B cell (primary cell): Measurements from ENCODE around the gene PDILT. TPM values are rescaled to one million over a fixed set of nuclear protein-coding genes. Genes with fewer than 3 reads are reported as not detected.
"Not testable (repeated sequence)": the region's sequence is repeated elsewhere in the genome, so short reads cannot be mapped to it uniquely, and the experiment has no call there.

Experiments used
- ATAC-seq: fragments of 200-7000 bp; cut with Tn5 transposase; one replicate; pipeline ENCODE4 v1.10.0; 2021; ENCODE audit warnings: low read depth, mild to moderate bottlenecking, moderate number of reproducible peaks, moderate library complexity
- CTCF ChIA-PET: fragments of 350-600 bp; sonication (Branson Sonifier 250); formaldehyde crosslinking; loops from one replicate; lab custom pipeline; 2021; ENCODE audit warnings: antibody characterized with exemption, inconsistent platforms; lab: Charles Lee
- POLR2A ChIA-PET: fragments of 350-600 bp; sonication (Branson Sonifier 250); formaldehyde crosslinking; loops from one replicate; lab custom pipeline; 2021; ENCODE audit warnings: antibody characterized with exemption; lab: Charles Lee
- DNase-seq: peaks from one replicate; pipeline ENCODE4 v3.0.0; 2013
- H2AFZ ChIP-seq: 2 replicates; pipeline ENCODE4 v1.6.1; 2012; ENCODE audit warnings: mild to moderate bottlenecking, low read depth, low read length; ENCODE audit not compliant: insufficient read depth, poor library complexity, severe bottlenecking
- H3K27ac ChIP-seq, 2 donors: 1 replicate in 1 of 2; 2 replicates in 1 of 2; pipeline ENCODE4 v1.5.1; 2012 to 2013; ENCODE audit warnings: low read length in 2 of 2, mild to moderate bottlenecking in 2 of 2, moderate library complexity in 1 of 2
- H3K27me3 ChIP-seq, 4 experiments: fragments of 200-600 bp in 1 of 4; sonication (generic) in 1 of 4; replicated peaks in 1 of 4; 1 replicate in 2 of 4; 2 replicates in 2 of 4; pipeline versions ENCODE4 v1.6.1 to v1.7.0; 2013 to 2016; ENCODE audit warnings: low read length in 3 of 4, mild to moderate bottlenecking in 2 of 4, mixed read lengths in 1 of 4, moderate library complexity in 1 of 4; ENCODE audit not compliant: insufficient read depth in 4 of 4, control insufficient read depth in 3 of 4; ENCODE audit errors: control extremely low read depth in 1 of 4
- H3K36me3 ChIP-seq, 2 experiments: replicated peaks in 1 of 2; 1 replicate in 1 of 2; 2 replicates in 1 of 2; pipeline versions ENCODE4 v1.6.1 to v1.7.1; 2013; ENCODE audit warnings: low read length in 1 of 2; ENCODE audit not compliant: insufficient read depth in 2 of 2, control insufficient read depth in 1 of 2; ENCODE audit errors: control extremely low read depth in 1 of 2, extremely low read depth in 1 of 2
- H3K4me1 ChIP-seq, 2 donors: fragments of 200-600 bp in 1 of 2; sonication (generic) in 1 of 2; 1 replicate in 1 of 2; 2 replicates in 1 of 2; pipeline versions ENCODE4 v1.5.1 to v1.6.1; 2013 to 2017; ENCODE audit warnings: low read length in 2 of 2; ENCODE audit not compliant: control insufficient read depth in 2 of 2, insufficient read depth in 2 of 2
- H3K4me2 ChIP-seq: replicated peaks from 2 replicates; pipeline ENCODE3; 2012; ENCODE audit warnings: mild to moderate bottlenecking, low read depth, low read length; ENCODE audit not compliant: poor library complexity, severe bottlenecking
- H3K4me3 ChIP-seq, 5 experiments: fragments of 200-600 bp in 1 of 5; sonication (generic) in 1 of 5; 1 replicate in 3 of 5; 2 replicates in 2 of 5; pipeline versions ENCODE4 v1.5.1 to v1.7.0; 2011 to 2016; ENCODE audit warnings: low read length in 4 of 5, mild to moderate bottlenecking in 4 of 5, low read depth in 2 of 5, control low read depth in 1 of 5, moderate library complexity in 1 of 5; ENCODE audit not compliant: insufficient read depth in 1 of 5; ENCODE audit errors: control extremely low read depth in 1 of 5, extremely low read depth in 1 of 5
- H3K79me2 ChIP-seq: fragments of 200-600 bp; sonication (generic); one replicate; pipeline ENCODE4 v1.6.0; 2016; ENCODE audit warnings: low read length; ENCODE audit not compliant: control insufficient read depth, insufficient read depth
- H3K9ac ChIP-seq: fragments of 200-600 bp; sonication (generic); 2 replicates; pipeline ENCODE4 v1.6.1; 2017; ENCODE audit warnings: mild to moderate bottlenecking, low read length, moderate library complexity
- H3K9me3 ChIP-seq, 3 donors: one replicate each; pipeline versions ENCODE4 v1.6.1 to v1.7.1; 2013; ENCODE audit warnings: low read length in 2 of 3; ENCODE audit not compliant: control insufficient read depth in 2 of 3, insufficient read depth in 1 of 3; ENCODE audit errors: control extremely low read depth in 1 of 3
- H4K20me1 ChIP-seq: 2 replicates; pipeline ENCODE4 v1.6.0; 2012; ENCODE audit warnings: mild to moderate bottlenecking, low read length; ENCODE audit not compliant: insufficient read depth, control insufficient read depth, poor library complexity, severe bottlenecking
- H3K27ac Mint-ChIP-seq: one replicate; pipeline ENCODE4 v1.8.0; 2021; ENCODE audit warnings: mixed read lengths
- H3K27me3 Mint-ChIP-seq: one replicate; pipeline ENCODE4 v1.8.0; 2021; ENCODE audit warnings: mixed read lengths
- H3K4me1 Mint-ChIP-seq: one replicate; pipeline ENCODE4 v1.8.0; 2021; ENCODE audit warnings: mixed read lengths
- H3K4me3 Mint-ChIP-seq: one replicate; pipeline ENCODE4 v1.8.0; 2021; ENCODE audit warnings: mixed read lengths
- H3K9me3 Mint-ChIP-seq: one replicate; pipeline ENCODE4 v1.8.0; 2022; ENCODE audit warnings: mixed read lengths; ENCODE audit not compliant: insufficient read depth
- CTCF ChIP-seq: fragments of 200-600 bp; IDR thresholded peaks from one replicate; pipeline ENCODE4 v1.8.0; 2022; ENCODE audit warnings: antibody characterized with exemption, mild to moderate bottlenecking
- EZH2 ChIP-seq: IDR thresholded peaks from 2 replicates; pipeline ENCODE4 v1.6.1; 2012; ENCODE audit warnings: borderline replicate concordance, low read depth, mild to moderate bottlenecking, moderate library complexity, low read length; ENCODE audit not compliant: insufficient read depth, poor library complexity, severe bottlenecking
- WGBS: methylation state at CpG from one replicate; pipeline ENCODE4 v1.1.5; 2013; ENCODE audit warnings: missing lambda C conversion rate; ENCODE audit not compliant: insufficient coverage; 5-methylcytosine and 5-hydroxymethylcytosine counted together
- intact Hi-C: fragments of 100-400 bp; cut with micrococcal nuclease; formaldehyde crosslinking; loops from one replicate; pipeline ENCODE4 v1.10.0; 2022
- polyA plus RNA-seq: library from polyadenylated mRNA; depleted of rRNA; stranded (reverse); fragments of >200 nt; gene quantifications from 2 replicates; pipeline ENCODE4 v1.2.3, GENCODE V29; 2012
- total RNA-seq, 2 donors: library from RNA; stranded (reverse); fragments of 120-200 nt in 1 of 2; gene quantifications; 1 replicate in 1 of 2; 2 replicates in 1 of 2; pipeline versions ENCODE4 v1.2.3 to v1.2.4, GENCODE V29; 2013 to 2022

Gene PDILT
- total and polyA plus RNA-seq, 2 donors (not counting 1 experiment from before 2014, with no cell fraction given) = not detected

DNA sequence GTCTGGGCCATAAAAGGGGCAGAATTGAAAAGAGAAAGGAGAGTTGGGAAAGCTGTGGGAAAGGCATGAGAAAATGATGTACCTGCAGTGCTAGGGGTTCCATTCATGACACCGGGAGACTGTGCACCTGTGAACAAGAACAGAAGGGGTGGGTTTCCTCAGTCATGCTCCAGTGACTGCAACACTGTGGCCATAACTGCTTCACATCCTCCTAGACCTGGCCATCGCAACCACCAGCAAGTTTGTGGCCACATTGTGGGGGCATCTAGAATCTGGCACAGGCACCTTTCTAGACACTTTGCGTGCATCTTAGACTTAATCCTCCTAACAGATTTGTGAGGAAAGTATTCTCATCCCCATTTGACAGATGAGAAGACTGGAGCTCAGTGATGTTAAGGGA is 90.0 kb downstream of the PDILT start:
- Mint-ChIP-seq H3K27ac (no peak overlapping the region), H3K9me3 (peaks cover 3% of the 10 kb centered on the region), H3K27me3 (peaks cover 16% of the 10 kb centered on the region), H3K4me3 (no peak overlapping the region), H3K4me1 (no peaks in the 10 kb centered on the region)
- ChIA-PET CTCF (no interaction called here), POLR2A (no interaction called here)
- 85% methylated on average over 2 of the region's 3 CpGs for WGBS
- Histone ChIP-seq H3K4me1 (no peaks in the 10 kb centered on the region), H3K9ac (no peak overlapping the region), H2AFZ (no peak overlapping the region), H3K36me3 (no peaks in the 10 kb centered on the region), H3K79me2 (no peaks in the 10 kb centered on the region), H3K27me3 (no peaks in the 10 kb centered on the region), H3K4me3 (no peak overlapping the region), H3K4me2 (no peak overlapping the region), H3K9me3 (no peaks in the 10 kb centered on the region), H4K20me1 (no peaks in the 10 kb centered on the region), H3K27ac (no peak overlapping the region)
- TF ChIP-seq EZH2 (no peak), CTCF (no peak)
- ATAC-seq = no peak
- DNase-seq = no peak
- intact Hi-C loops = no loop called here

- Histone ChIP-seq H3K9ac (no peak overlapping the region), H3K4me2 (no peak overlapping the region), H3K9me3 (no peaks in the 10 kb centered on the region), H3K79me2 (no peaks in the 10 kb centered on the region), H3K27me3 (no peaks in the 10 kb centered on the region), H3K27ac (no peak overlapping the region), H2AFZ (no peak overlapping the region), H3K4me3 (no peak overlapping the region), H3K4me1 (no peaks in the 10 kb centered on the region), H3K36me3 (no peaks in the 10 kb centered on the region), H4K20me1 (no peaks in the 10 kb centered on the region)
- no peak overlapping the region for H3K4me3 Mint-ChIP-seq
- ATAC-seq (no peak), DNase-seq (no peak)
- H3K27ac Mint-ChIP-seq = no peak overlapping the region
- peaks cover 11% of the 10 kb centered on the region for H3K27me3 Mint-ChIP-seq
- no peak for TF ChIP-seq EZH2
- no peak for TF ChIP-seq CTCF
- WGBS = 100% methylated on average over 2 of the region's 3 CpGs
- no peaks in the 10 kb centered on the region for H3K4me1 Mint-ChIP-seq
- peaks cover 3% of the 10 kb centered on the region for H3K9me3 Mint-ChIP-seq
- ChIA-PET POLR2A (no interaction called here), CTCF (no interaction called here)
- intact Hi-C loops = no loop called here
Measured at GRCh38 chr16:20313741-20314140, 90.8 kb downstream of the PDILT start.

DNA sequence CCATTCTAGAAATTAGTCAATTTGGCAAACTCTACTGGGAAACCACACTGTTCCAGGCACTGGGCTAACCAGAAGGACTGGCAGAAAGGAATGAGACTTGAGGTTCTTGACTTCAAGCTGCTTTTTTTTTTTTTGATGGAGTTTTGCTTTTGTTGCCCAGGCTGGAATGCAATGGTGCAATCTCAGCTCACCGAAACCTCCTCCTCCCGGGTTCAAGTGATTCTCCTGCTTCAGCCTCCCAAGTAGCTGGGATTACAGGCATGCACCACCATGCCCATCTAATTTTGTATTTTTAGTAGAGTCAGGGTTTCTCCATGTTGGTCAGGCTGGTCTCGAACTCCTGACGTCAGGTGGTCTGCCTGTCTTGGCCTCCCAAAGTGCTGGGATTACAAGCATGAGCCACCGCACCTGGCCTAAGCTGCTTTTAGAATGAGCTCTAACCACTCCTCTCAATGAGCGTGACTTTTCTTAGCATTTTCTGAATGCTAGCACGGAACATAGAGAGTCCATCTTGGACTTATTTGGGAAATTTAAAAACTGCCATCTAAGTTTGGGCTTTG is 91.9 kb downstream of the PDILT start:
- H3K4me3 ChIP-seq, intact Hi-C loops, H3K9me3 ChIP-seq, H3K9ac ChIP-seq, H3K27me3 Mint-ChIP-seq, H3K4me1 ChIP-seq, DNase-seq, H3K4me1 Mint-ChIP-seq, H2AFZ ChIP-seq, H3K4me3 Mint-ChIP-seq, H4K20me1 ChIP-seq, H3K79me2 ChIP-seq, H3K27me3 ChIP-seq, H3K9me3 Mint-ChIP-seq, H3K27ac ChIP-seq, POLR2A ChIA-PET, ATAC-seq, H3K4me2 ChIP-seq, H3K27ac Mint-ChIP-seq, CTCF ChIA-PET, H3K36me3 ChIP-seq: not testable (repeated sequence)
- 100% methylated on average over 2 of the region's 7 CpGs for WGBS
